Measurements from ENCODE around the gene MYBPHL. TPM values are rescaled to one million over a fixed set of nuclear protein-coding genes. Genes with fewer than 3 reads are reported as not detected.

MYBPHL gene
- total RNA-seq, 2 experiments from 2014 or later: not detected

DNA sequence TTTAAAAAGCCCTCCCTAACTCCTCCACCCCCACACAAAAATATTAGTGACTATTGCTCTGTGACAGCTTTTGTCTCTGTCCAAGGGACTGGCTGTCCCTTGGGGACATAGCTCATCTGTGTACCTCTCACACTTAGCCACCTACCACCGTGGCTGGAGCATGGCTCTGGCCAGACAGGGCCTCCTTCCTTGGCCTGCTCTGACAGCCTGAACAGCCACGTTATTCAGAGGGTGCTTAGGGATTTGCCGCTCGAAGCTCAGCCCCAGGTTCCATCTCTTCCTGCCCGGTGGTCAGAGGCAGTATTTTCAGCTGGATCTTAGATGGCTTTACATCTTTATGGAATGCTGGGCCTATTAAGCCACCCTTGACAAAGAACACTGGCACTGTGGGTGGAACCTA, 63.6 kb downstream of the MYBPHL start:
- H3K36me3 Mint-ChIP-seq: no peaks in the 10 kb centered on the region
- H3K27ac Mint-ChIP-seq: no peak overlapping the region
- peaks cover 7% of the 10 kb centered on the region for H3K27me3 Mint-ChIP-seq
- intact Hi-C loops (cut with micrococcal nuclease): no loop called here
- H3K4me1 Mint-ChIP-seq (ENCODE audit: low read depth): peaks cover 16% of the 10 kb centered on the region
- no peak for DNase-seq
- H3K4me3 Mint-ChIP-seq: no peak overlapping the region
- ChIA-PET POLR2A (interaction anchor here (0.6 kb wide), 1 partner anchor 28 kb away, joined by 3 read pairs; no protein-coding TSS in a partner anchor), CTCF (interaction anchor here (0.7 to 1.8 kb wide), 3 partner anchors 34 to 157 kb away, joined by 3 to 5 read pairs (median 5); no protein-coding TSS in a partner anchor)
- H3K9me3 Mint-ChIP-seq: no peaks in the 10 kb centered on the region

DNA sequence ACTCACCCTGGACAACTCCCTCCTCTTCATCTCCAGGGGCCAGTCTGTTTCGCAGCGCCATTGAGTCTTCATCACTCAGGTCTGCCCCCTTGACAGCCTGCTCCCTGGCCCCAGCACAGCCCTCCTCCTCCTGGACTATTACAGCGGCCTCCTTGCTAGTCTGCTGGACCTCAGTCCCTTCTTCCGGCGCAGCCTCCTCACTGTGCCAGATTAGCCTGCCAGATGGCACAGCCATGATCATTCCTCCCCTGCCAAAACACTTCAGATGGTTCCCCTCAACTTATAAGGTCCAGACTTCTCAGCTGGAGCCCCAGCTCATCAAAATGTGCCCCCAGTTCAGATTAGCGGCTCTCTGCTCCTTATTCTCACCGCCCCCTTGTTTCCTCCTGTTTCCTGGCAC, 64.4 kb downstream of the MYBPHL start:
- peaks cover 6% of the 10 kb centered on the region for H3K36me3 Mint-ChIP-seq
- CTCF ChIA-PET: no interaction called here
- H3K27me3 Mint-ChIP-seq: peaks cover 7% of the 10 kb centered on the region
- no peak for DNase-seq
- intact Hi-C loops (cut with micrococcal nuclease): no loop called here
- POLR2A ChIA-PET: no interaction called here
- H3K27ac Mint-ChIP-seq: no peak overlapping the region
- no peaks in the 10 kb centered on the region for H3K9me3 Mint-ChIP-seq
- H3K4me3 Mint-ChIP-seq: no peak overlapping the region
- H3K4me1 Mint-ChIP-seq (ENCODE audit: low read depth): peaks cover 16% of the 10 kb centered on the region

Other genes with a start within 250 kb of the MYBPHL start
- 10 to 100 TPM; 28.4 to 29.0 TPM for gene TAF13, start 231.0 kb downstream of the MYBPHL start, total RNA-seq
- gene TMEM167B, start 216.2 kb downstream of the MYBPHL start, total RNA-seq: 10 to 100 TPM; 31.9 to 32.6 TPM
- 10 to 100 TPM in 1 of 2 experiments, 1 to 10 TPM in 1; 9.1 to 11.5 TPM for gene ELAPOR1, start 192.9 kb downstream of the MYBPHL start, total RNA-seq
- 100 to 1,000 TPM; 245 to 251 TPM for gene SARS1, start 93.1 kb downstream of the MYBPHL start, total RNA-seq
- gene CELSR2, start 57.5 kb downstream of the MYBPHL start, total RNA-seq: 1 to 10 TPM; 1.0 to 1.3 TPM
- 10 to 100 TPM; 14.9 to 16.3 TPM for gene PSRC1, start 23.9 kb downstream of the MYBPHL start, total RNA-seq
- gene SORT1, start 90.9 kb upstream of the MYBPHL start, total RNA-seq: under 1 TPM; 0.31 to 0.51 TPM
- 100 to 1,000 TPM; 217 to 218 TPM for gene PSMA5, start 119.4 kb upstream of the MYBPHL start, total RNA-seq
- not detected for gene SYPL2, start 159.5 kb upstream of the MYBPHL start, total RNA-seq
- 10 to 100 TPM; 10.7 to 11.1 TPM for gene ATXN7L2, start 176.9 kb upstream of the MYBPHL start, total RNA-seq
- gene CYB561D1, start 187.1 kb upstream of the MYBPHL start, total RNA-seq: 1 to 10 TPM; 6.6 to 8.7 TPM
- gene AMIGO1, start 202.7 kb upstream of the MYBPHL start, total RNA-seq: 1 to 10 TPM; 1.8 to 2.2 TPM
- gene GPR61, start 232.9 kb upstream of the MYBPHL start, total RNA-seq: under 1 TPM in 1 of 2 experiments, not detected in 1; 0.15 TPM
- gene GNAI3, start 241.6 kb upstream of the MYBPHL start, total RNA-seq: 1 to 10 TPM; 9.2 to 9.9 TPM